ENCODE data around the gene CEACAM1. TPM values are rescaled to one million over a fixed set of nuclear protein-coding genes. Genes with fewer than 3 reads are reported as not detected.

Gene CEACAM1
- total and polyA plus RNA-seq, 9 of the 15 experiments (the other 6 are each of a cell fraction or from before 2014, with no cell fraction given): 0.04 to 0.16 (median 0.10) TPM; not detected in 1

GRCh38 chr19:42480335-42481095 lies 47.8 kb downstream of the CEACAM1 start (continued):
- TF ChIP-seq CEBPB (tag; IDR thresholded peaks at IDR 0.05) (no peak), E2F6 (IDR thresholded peaks at IDR 0.05; ENCODE audit: borderline replicate concordance in 1 of 2, extremely low read depth in 1 of 2, insufficient read depth in 1 of 2, insufficient read length in 1 of 2, low read depth in 1 of 2, low read length in 1 of 2, poor library complexity in 1 of 2, severe bottlenecking in 1 of 2) (no peak), HES1 (IDR thresholded peaks at IDR 0.05; ENCODE audit: low read depth) (peak; percentile 60; the same call in 1 of the 2 replicates), ZC3H11A (IDR thresholded peaks at IDR 0.05; ENCODE audit: low read depth, low read length) (no peak), PTRF (tag; IDR thresholded peaks at IDR 0.05) (no peak), ZNF146 (CRISPR knock-in tag; IDR thresholded peaks at IDR 0.05; ENCODE audit: unreplicated experiment) (no peak), PYGO2 (tag; IDR thresholded peaks at IDR 0.05) (no peak), TRIM25 (IDR thresholded peaks at IDR 0.05; ENCODE audit: borderline replicate concordance) (no peak), ADNP (tag; IDR thresholded peaks at IDR 0.05) (no peak), MEF2A (IDR thresholded peaks at IDR 0.05; ENCODE audit: control insufficient read depth, low read depth, low read length) (no peak), SP1 (CRISPR knock-in tag; IDR thresholded peaks at IDR 0.05) (no peak), HNRNPK (IDR thresholded peaks at IDR 0.05; ENCODE audit: low read depth, low read length, poor library complexity, severe bottlenecking) (no peak), ZNF561 (CRISPR knock-in tag; conservative IDR thresholded peaks at IDR 0.05) (no peak), CTCF (IDR thresholded peaks at IDR 0.05 in 2 of 3, conservative IDR thresholded peaks at IDR 0.05 in 1 of 3; ENCODE audit: insufficient read depth in 2 of 3, low read depth in 1 of 3, low read length in 3 of 3) (no peak), ZNF232 (CRISPR knock-in tag; IDR thresholded peaks at IDR 0.05) (no peak), SMC3 (conservative IDR thresholded peaks at IDR 0.05; ENCODE audit: insufficient read depth, low read depth, low read length) (no peak)

All from K562 (cell line).